Right lobe of liver (tissue), 6 donors: ENCODE measurements around the gene KRT35. TPM values are rescaled to one million over a fixed set of nuclear protein-coding genes. Genes with fewer than 3 reads are reported as not detected.

Experiments
- ATAC-seq, 4 donors: fragments of 200-7000 bp; cut with Tn5 transposase; one replicate each; pipeline ENCODE4 v1.9.1; 2020; ENCODE audit warnings: mild to moderate bottlenecking in 4 of 4, moderate library complexity in 4 of 4
- DNase-seq, 3 donors: peaks; one replicate each; pipeline ENCODE4 v3.0.0-alpha.2; 2020
- H3K27ac ChIP-seq, 3 donors: fragments of 200-600 bp; one replicate each; pipeline ENCODE4 v1.8.0; 2022
- H3K27me3 ChIP-seq, 2 donors: fragments of 200-600 bp; one replicate each; pipeline ENCODE4 v1.8.0; 2022
- H3K36me3 ChIP-seq, 4 donors: fragments of 200-600 bp; sonication (generic) in 1 of 4; one replicate each; pipeline versions ENCODE4 v1.5.1 to v1.8.0; 2017 to 2022; ENCODE audit warnings: control low read depth in 1 of 4
- H3K4me1 ChIP-seq, 4 donors: fragments of 200-600 bp; sonication (generic) in 1 of 4; one replicate each; pipeline versions ENCODE4 v1.5.1 to v1.8.0; 2017 to 2022; ENCODE audit warnings: control low read depth in 1 of 4
- H3K4me3 ChIP-seq, 3 donors: fragments of 200-600 bp; one replicate each; pipeline ENCODE4 v1.8.0; 2022
- H3K9me3 ChIP-seq, 4 donors: fragments of 200-600 bp; sonication (generic) in 1 of 4; one replicate each; pipeline versions ENCODE4 v1.5.1 to v1.8.0; 2017 to 2022; ENCODE audit warnings: control low read depth in 1 of 4
- POLR2A ChIP-seq: fragments of 450-650 bp; IDR thresholded peaks from one replicate; pipeline ENCODE4 v1.6.1; 2017; ENCODE audit warnings: antibody characterized with exemption, mild to moderate bottlenecking
- WGBS: methylation state at CpG from one replicate; pipeline ENCODE4 v1.1.6; 2018; ENCODE audit warnings: low coverage, low lambda C conversion rate; ENCODE audit not compliant: insufficient coverage; ENCODE audit errors: missing lambda C conversion rate; 5-methylcytosine and 5-hydroxymethylcytosine counted together
- intact Hi-C, 2 donors: fragments of 100-400 bp; cut with DNase I; formaldehyde crosslinking; loops; one replicate each; pipeline versions ENCODE4 v1.11.2 to v1.14.1; 2022
- total RNA-seq, 6 experiments: library from RNA; depleted of rRNA in 2 of 6; stranded (reverse); fragments of >200 nt in 2 of 6; fragmentation: NEBNext Ultra II Directional in 3 of 6; extraction: Animal tissue kit (Norgen Biotek cat#: 25700) in 3 of 6; gene quantifications; one replicate each; pipeline versions ENCODE4 v1.1.0 to v1.2.4, GENCODE V29; 2016 to 2023
- TF ChIP-seq, protein P1 (sequence below), 4 donors: fragments of 200-600 bp in 3 of 4; fragments of 450-650 bp in 1 of 4; IDR thresholded peaks; one replicate each; pipeline versions ENCODE4 v1.5.1 to v1.8.0; 2016 to 2022; ENCODE audit warnings: antibody characterized with exemption in 4 of 4, mild to moderate bottlenecking in 2 of 4
- donor health status: DM: no; HTN: yes; CAD: no.
- donor health status: DM: no; HTN: no; CAD: no.
- donor health status: DM: no; HTN: no; CAD: no.
- donor health status: DM: no; HTN: yes; CAD: no.
- donor health status: DM: no; HTN: yes; CAD: no.

KRT35 gene
- total RNA-seq, 6 experiments from 2014 or later, result not detected

DNA sequence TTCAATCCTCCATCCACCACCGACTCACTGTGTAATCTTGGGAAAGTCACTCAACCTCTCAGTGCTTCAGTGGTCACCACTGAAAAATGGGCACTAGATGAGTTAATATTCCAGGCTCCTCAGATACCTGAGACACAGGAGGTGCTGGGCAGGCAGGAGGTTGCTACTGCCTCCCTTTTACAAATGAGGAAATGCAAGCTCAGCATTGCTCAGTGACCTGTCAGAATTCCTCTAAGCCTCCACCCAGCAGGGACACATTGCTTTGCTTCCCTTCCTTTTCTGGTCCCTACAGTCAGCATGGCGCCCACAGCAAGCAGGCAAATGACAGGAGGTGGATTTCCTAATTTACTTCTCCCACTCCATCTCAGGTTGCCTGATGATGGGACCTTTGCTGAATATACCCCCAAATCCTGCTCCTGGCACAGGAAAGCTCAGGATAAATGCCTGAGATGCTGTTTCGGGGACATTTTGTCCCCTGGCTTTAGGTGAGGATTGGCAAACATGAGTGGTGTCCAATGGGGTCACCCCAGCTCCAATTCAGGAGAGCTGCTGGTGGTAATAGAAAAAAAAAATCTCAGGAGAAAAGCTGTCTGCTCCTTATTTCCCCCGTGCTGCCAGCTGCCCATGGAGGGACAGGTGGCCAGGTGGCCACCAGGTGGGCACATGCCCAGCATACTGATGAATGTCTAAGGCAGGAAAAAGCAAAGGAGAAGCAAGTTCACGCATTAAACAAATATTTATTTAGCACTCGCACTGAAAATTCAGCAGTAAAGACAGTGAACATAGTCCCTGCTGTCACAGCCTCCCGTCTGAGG, 29.5 kb upstream of the KRT35 start:
- ATAC-seq, result no peak

GRCh38 chr17:41507315-41507880, 26.4 kb upstream of the KRT35 start:
- TF ChIP-seq, protein P1, sequence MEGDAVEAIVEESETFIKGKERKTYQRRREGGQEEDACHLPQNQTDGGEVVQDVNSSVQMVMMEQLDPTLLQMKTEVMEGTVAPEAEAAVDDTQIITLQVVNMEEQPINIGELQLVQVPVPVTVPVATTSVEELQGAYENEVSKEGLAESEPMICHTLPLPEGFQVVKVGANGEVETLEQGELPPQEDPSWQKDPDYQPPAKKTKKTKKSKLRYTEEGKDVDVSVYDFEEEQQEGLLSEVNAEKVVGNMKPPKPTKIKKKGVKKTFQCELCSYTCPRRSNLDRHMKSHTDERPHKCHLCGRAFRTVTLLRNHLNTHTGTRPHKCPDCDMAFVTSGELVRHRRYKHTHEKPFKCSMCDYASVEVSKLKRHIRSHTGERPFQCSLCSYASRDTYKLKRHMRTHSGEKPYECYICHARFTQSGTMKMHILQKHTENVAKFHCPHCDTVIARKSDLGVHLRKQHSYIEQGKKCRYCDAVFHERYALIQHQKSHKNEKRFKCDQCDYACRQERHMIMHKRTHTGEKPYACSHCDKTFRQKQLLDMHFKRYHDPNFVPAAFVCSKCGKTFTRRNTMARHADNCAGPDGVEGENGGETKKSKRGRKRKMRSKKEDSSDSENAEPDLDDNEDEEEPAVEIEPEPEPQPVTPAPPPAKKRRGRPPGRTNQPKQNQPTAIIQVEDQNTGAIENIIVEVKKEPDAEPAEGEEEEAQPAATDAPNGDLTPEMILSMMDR (IDR thresholded peaks at IDR 0.05), result no peak
- no peak for TF ChIP-seq POLR2A
- ATAC-seq (peak in 2 of 4 donors; percentile 14 to 51), DNase-seq (no peak)
- WGBS, result 30% methylated on average over 2 of the region's 10 CpGs
- Histone ChIP-seq H3K9me3 (no peaks in the 10 kb centered on the region), H3K36me3 (no peaks in the 10 kb centered on the region), H3K4me3 (no peak overlapping the region), H3K27me3 (no peaks in the 10 kb centered on the region), H3K4me1 (no peaks in the 10 kb centered on the region), H3K27ac (no peak overlapping the region)
- intact Hi-C loops, result no loop called here

More for the DNA sequence above, 29.5 kb upstream of the KRT35 start:
- Histone ChIP-seq H3K27me3 (no peaks in the 10 kb centered on the region), H3K9me3 (no peaks in the 10 kb centered on the region), H3K4me1 (no peaks in the 10 kb centered on the region), H3K36me3 (no peaks in the 10 kb centered on the region), H3K27ac (no peak overlapping the region), H3K4me3 (no peak overlapping the region)
- DNase-seq, result no peak
- intact Hi-C loops, result no loop called here
- 65% methylated on average over 7 of the region's 7 CpGs for WGBS
- TF ChIP-seq, protein P1 (IDR thresholded peaks at IDR 0.05), result no peak
- TF ChIP-seq POLR2A, result no peak

GRCh38 chr17:41505809-41506767, 25.1 kb upstream of the KRT35 start:
- DNase-seq, result no peak
- no peaks in the 10 kb centered on the region for H3K9me3 ChIP-seq
- no peaks in the 10 kb centered on the region for H3K4me1 ChIP-seq
- no peak overlapping the region for H3K27ac ChIP-seq
- WGBS, result 63% methylated on average over 11 of the region's 14 CpGs
- H3K36me3 ChIP-seq, result no peaks in the 10 kb centered on the region
- peak in 1 of 4 donors; percentile 53 for ATAC-seq
- intact Hi-C loops, result no loop called here
- TF ChIP-seq POLR2A, result no peak
- no peaks in the 10 kb centered on the region for H3K27me3 ChIP-seq
- H3K4me3 ChIP-seq, result no peak overlapping the region

DNA sequence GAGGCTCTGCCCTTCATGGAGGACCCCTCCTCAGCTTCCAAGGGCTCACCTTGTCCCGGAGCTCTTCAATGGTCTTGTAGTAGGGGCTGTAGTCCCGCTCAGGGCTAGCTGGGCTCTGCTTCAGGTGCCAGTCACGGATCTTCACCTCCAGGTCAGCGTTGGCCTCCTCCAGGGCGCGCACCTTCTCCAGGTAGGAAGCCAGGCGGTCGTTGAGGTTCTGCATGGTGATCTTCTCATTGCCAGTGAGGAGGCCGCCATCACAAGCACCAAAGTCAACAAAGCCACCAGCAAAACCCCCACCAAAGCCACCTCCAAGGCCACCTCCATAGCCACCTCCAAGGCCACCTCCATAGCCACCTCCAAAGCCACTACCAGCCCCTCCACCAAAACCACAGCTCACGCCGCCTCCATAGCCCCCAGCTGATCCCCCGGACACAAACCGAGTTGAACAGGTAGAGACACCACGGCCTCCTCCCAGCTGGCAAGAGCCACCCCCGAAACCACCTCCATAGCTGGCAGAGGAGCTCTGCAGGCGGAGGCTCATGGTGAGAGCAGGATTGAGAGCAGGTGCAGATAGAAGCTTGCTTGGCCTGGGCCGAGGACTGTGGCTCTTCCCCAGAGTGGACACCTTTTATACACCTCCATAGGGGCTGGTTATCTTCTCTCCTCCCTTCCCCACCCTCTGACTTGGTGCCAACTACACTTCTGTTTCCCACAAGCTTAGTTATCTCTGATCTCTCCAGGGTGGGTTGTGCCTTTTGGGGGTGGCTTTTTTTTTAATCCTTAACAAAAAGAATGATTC, 24.3 kb upstream of the KRT35 start, which contains the start of gene KRT13:
TSS of gene KRT13 (minus strand) at position 606 of the 802 bp plus-strand sequence. CDS start at position 544, 62 bp downstream.
- no peak within 1 kb of the TSS for H3K27ac ChIP-seq
- TF ChIP-seq, protein P1 (IDR thresholded peaks at IDR 0.05), result no peak
- 57% methylated on average over 6 of the region's 17 CpGs for WGBS
- no peaks in the 10 kb centered on the region for H3K4me1 ChIP-seq
- no peak for ATAC-seq
- no peaks in the 10 kb centered on the region for H3K9me3 ChIP-seq
- H3K4me3 ChIP-seq, result no peak within 1 kb of the TSS
- H3K27me3 ChIP-seq, result no peaks in the 10 kb centered on the region
- H3K36me3 ChIP-seq, result no peaks in the 10 kb centered on the region
- DNase-seq, result no peak
- intact Hi-C loops, result no loop called here
